Hepatocyte (in vitro differentiated cells): ENCODE results near the gene SLTM. TPM values are rescaled to one million over a fixed set of nuclear protein-coding genes. Genes with fewer than 3 reads are reported as not detected.

Experiments
- DNase-seq: peaks from one replicate; pipeline ENCODE4 v3.0.0-alpha.2; 2016; ENCODE audit warnings: low spot score
- H2AFZ ChIP-seq: fragments of 200-600 bp; sonication (generic); 2 replicates; pipeline ENCODE4 v1.6.0; 2016; ENCODE audit warnings: antibody characterized with exemption, mild to moderate bottlenecking
- H3K27ac ChIP-seq: fragments of 200-600 bp; sonication (generic); 2 replicates; pipeline ENCODE4 v1.5.1; 2016; ENCODE audit warnings: mild to moderate bottlenecking
- H3K27me3 ChIP-seq: fragments of 200-600 bp; sonication (generic); 2 replicates; pipeline ENCODE4 v1.6.1; 2016
- H3K36me3 ChIP-seq: fragments of 200-600 bp; sonication (generic); replicated peaks from 2 replicates; pipeline ENCODE4 v1.5.1; 2016; ENCODE audit warnings: low read depth; ENCODE audit not compliant: insufficient read depth
- H3K4me1 ChIP-seq: fragments of 200-600 bp; sonication (generic); 2 replicates; pipeline ENCODE4 v1.5.1; 2016; ENCODE audit warnings: mild to moderate bottlenecking, moderate library complexity; ENCODE audit not compliant: insufficient read depth
- H3K4me2 ChIP-seq: fragments of 200-600 bp; sonication (generic); 2 replicates; pipeline ENCODE4 v1.6.0; 2016
- H3K4me3 ChIP-seq: fragments of 200-600 bp; sonication (generic); 2 replicates; pipeline ENCODE4 v1.5.1; 2016; ENCODE audit warnings: mild to moderate bottlenecking
- H3K79me2 ChIP-seq: fragments of 200-600 bp; sonication (generic); 2 replicates; pipeline ENCODE4 v1.6.0; 2017; ENCODE audit warnings: mild to moderate bottlenecking
- H3K9me2 ChIP-seq: fragments of 200-600 bp; sonication (generic); replicated peaks from 2 replicates; pipeline ENCODE4 v1.6.0; 2017; ENCODE audit warnings: mild to moderate bottlenecking; ENCODE audit not compliant: insufficient read depth
- H3K9me3 ChIP-seq: fragments of 200-600 bp; sonication (generic); 2 replicates; pipeline ENCODE4 v1.5.1; 2016; ENCODE audit warnings: low read depth, mild to moderate bottlenecking
- H4K20me1 ChIP-seq: fragments of 200-600 bp; sonication (generic); 2 replicates; pipeline ENCODE4 v1.6.0; 2016; ENCODE audit warnings: mild to moderate bottlenecking; ENCODE audit not compliant: insufficient read depth, poor library complexity, severe bottlenecking
- EZH2 ChIP-seq: fragments of 200-600 bp; sonication (generic); IDR thresholded peaks from 2 replicates; pipeline ENCODE4 v1.6.1; 2016; ENCODE audit warnings: antibody characterized with exemption, mild to moderate bottlenecking, borderline replicate concordance
- EZH2phosphoT487 ChIP-seq: fragments of 200-600 bp; sonication (generic); IDR thresholded peaks from one replicate; pipeline ENCODE4 v1.6.1; 2018; ENCODE audit warnings: antibody characterized with exemption, mild to moderate bottlenecking, low read depth, moderate library complexity; ENCODE audit not compliant: unreplicated experiment, severe bottlenecking
- WGBS: methylation state at CpG from one replicate; pipeline ENCODE4 v1.1.6; 2016; ENCODE audit warnings: low lambda C conversion rate; ENCODE audit errors: missing lambda C conversion rate; 5-methylcytosine and 5-hydroxymethylcytosine counted together
- polyA plus RNA-seq: library from polyadenylated mRNA; unstranded; fragments of >200 nt; fragmentation: Nextera tagmentation; extraction: Ambion mirVana; gene quantifications from 2 replicates; pipeline ENCODE4 v1.2.1, GENCODE V29; 2016
- total RNA-seq: library from RNA; depleted of rRNA; stranded (reverse); fragments of >200 nt; gene quantifications from 2 replicates; pipeline ENCODE4 v1.2.3, GENCODE V29; 2014
- TF ChIP-seq, protein P1 (sequence below): fragments of 200-600 bp; sonication (generic); IDR thresholded peaks from 2 replicates; pipeline ENCODE4 v1.5.1; 2016; ENCODE audit warnings: antibody characterized with exemption, mild to moderate bottlenecking; ENCODE audit not compliant: poor library complexity

SLTM gene
- total RNA-seq: 70.7 and 73.0 TPM in 2 replicates
- 75.0 and 85.4 TPM in 2 replicates for polyA plus RNA-seq

DNA sequence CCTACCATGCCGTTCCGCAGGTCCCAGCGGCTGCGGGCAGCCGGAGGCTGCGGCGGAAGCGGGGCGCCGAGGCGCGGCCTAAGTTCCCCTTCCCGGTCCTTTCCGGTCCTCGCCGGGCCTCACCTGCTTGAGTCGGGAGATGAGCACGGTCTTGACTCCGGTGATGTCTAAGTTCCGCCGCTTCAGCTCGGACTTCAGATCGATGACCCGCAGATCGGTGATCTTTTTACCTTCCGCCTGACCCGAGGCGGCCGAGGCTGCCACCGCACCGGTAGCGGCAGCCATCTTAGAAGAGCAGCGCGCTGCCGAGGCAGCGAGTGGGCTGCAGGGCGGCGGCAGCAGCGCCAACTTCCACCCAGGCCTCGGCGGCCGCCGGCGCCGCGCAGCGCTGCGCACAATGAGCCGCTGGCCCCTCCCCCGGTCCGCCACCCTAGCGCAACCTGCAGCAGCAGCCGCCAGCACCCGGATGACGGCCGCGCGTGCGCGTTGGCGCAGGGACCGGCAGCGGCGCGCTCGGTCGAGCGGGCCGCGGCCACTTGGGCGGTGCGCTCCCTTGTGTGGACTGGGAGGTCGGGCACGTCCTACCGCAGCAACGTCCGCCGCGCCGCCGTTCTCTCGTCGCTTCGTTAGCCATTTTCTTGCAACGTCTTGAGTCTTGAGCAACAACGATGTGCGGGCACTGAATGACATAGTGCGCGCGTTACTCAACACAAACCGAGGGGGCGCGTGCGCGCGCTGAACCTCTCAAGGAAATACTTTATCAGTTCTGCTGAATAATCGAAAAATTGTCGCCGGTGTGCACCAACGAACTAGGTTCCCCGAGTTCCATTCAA, at the start of gene SLTM:
Gene SLTM (minus strand): TSS at position 399 of the 833 bp plus-strand sequence. CDS start 114 bp downstream, at position 285.
- DNase-seq: peak; percentile 98
- Histone ChIP-seq H3K4me2 (peak within 1 kb of the TSS; percentile 81), H3K9me3 (no peaks in the 10 kb centered on the region), H2AFZ (peak within 1 kb of the TSS; percentile 92), H3K79me2 (peaks cover 44% of the 10 kb centered on the region), H3K27ac (peak within 1 kb of the TSS; percentile 100), H3K4me3 (peak within 1 kb of the TSS; percentile 95), H3K27me3 (no peaks in the 10 kb centered on the region), H3K4me1 (peaks cover 17% of the 10 kb centered on the region), H3K36me3 (no peaks in the 10 kb centered on the region), H3K9me2 (no peaks in the 10 kb centered on the region), H4K20me1 (peaks cover 35% of the 10 kb centered on the region)
- TF ChIP-seq, protein P1, sequence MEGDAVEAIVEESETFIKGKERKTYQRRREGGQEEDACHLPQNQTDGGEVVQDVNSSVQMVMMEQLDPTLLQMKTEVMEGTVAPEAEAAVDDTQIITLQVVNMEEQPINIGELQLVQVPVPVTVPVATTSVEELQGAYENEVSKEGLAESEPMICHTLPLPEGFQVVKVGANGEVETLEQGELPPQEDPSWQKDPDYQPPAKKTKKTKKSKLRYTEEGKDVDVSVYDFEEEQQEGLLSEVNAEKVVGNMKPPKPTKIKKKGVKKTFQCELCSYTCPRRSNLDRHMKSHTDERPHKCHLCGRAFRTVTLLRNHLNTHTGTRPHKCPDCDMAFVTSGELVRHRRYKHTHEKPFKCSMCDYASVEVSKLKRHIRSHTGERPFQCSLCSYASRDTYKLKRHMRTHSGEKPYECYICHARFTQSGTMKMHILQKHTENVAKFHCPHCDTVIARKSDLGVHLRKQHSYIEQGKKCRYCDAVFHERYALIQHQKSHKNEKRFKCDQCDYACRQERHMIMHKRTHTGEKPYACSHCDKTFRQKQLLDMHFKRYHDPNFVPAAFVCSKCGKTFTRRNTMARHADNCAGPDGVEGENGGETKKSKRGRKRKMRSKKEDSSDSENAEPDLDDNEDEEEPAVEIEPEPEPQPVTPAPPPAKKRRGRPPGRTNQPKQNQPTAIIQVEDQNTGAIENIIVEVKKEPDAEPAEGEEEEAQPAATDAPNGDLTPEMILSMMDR: peak; percentile 23
- no peak for TF ChIP-seq EZH2phosphoT487
- TF ChIP-seq EZH2: no peak
- under 1% methylated on average over 94 of the region's 101 CpGs for WGBS

DNA sequence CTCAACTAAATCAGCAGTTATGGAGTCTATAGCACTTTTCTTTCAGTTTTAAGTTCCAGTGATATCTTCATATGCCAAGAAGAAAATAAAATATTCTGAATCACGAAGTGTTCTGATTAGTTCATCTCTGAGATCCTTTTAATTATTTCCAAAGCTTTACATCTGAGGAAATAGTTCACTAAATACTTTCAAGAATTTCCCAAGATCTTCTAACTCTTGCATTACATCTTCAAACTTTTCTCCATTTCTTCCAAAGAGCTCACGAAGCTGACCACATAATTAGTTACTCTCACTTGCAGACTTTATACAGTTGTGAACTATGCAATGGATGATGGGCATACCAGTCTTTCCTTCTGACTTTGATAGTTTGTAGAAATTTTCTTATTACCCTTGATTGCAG, 49.8 kb upstream of the SLTM start:
- WGBS: 83% methylated on average over 2 of the region's 2 CpGs
- DNase-seq: no peak
- Histone ChIP-seq H3K4me2 (no peak overlapping the region), H4K20me1 (no peaks in the 10 kb centered on the region), H3K36me3 (no peaks in the 10 kb centered on the region), H3K4me3 (no peak overlapping the region), H3K27me3 (no peaks in the 10 kb centered on the region), H3K9me2 (no peaks in the 10 kb centered on the region), H3K79me2 (peaks cover 3% of the 10 kb centered on the region), H2AFZ (no peak overlapping the region), H3K27ac (no peak overlapping the region), H3K9me3 (no peaks in the 10 kb centered on the region), H3K4me1 (no peaks in the 10 kb centered on the region)
- TF ChIP-seq, protein P1: no peak
- TF ChIP-seq EZH2 (no peak), EZH2phosphoT487 (no peak)

DNA sequence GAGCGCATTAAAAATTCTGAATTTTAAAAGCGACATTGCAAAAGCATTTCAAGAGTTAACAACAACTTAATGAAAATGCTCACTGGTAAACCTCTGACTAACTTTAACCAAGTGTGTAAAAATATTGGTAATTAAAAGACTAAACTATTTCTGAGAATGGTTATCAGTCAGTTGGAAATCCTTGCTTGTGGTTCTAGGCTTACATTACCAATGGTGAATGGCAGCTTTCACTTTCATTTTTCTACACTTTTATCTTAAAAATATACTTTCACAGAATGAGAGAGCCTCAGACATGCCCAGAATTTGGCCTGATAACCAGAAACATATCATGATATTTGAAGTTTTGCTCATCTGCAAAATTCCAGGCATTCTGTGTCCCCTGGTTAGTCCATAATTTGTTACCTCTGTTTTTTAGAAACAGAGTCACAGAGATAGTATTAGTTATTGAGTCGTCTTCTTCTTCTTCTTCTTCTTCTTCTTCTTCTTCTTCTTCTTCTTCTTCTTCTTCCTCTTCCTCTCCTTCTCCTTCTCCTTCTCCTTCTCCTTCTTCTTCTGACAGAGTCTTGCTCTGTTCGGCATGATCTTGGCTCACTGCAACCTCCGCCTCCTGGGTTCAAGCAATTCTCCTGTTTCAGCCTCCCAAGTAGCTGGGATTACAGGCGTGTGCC, 48.5 kb upstream of the SLTM start:
- Histone ChIP-seq H2AFZ (no peak overlapping the region), H3K79me2 (no peaks in the 10 kb centered on the region), H4K20me1 (no peaks in the 10 kb centered on the region), H3K4me1 (no peaks in the 10 kb centered on the region), H3K9me3 (no peaks in the 10 kb centered on the region), H3K27me3 (no peaks in the 10 kb centered on the region), H3K27ac (no peak overlapping the region), H3K9me2 (no peaks in the 10 kb centered on the region), H3K4me2 (no peak overlapping the region), H3K36me3 (no peaks in the 10 kb centered on the region), H3K4me3 (no peak overlapping the region)
- TF ChIP-seq EZH2 (no peak), EZH2phosphoT487 (no peak)
- TF ChIP-seq, protein P1: no peak
- DNase-seq: no peak
- 89% methylated on average over 5 of the region's 6 CpGs for WGBS
